NCI-H460 (cell line): ENCODE results near the gene ATG4B. TPM values are rescaled to one million over a fixed set of nuclear protein-coding genes. Genes with fewer than 3 reads are reported as not detected.
A peak's percentile ranks its signal among the peaks of the same experiment; 100 is the strongest.

Experiments used
- DNase-seq: peaks from one replicate; pipeline ENCODE4 v3.0.0-alpha.2; 2016; ENCODE audit warnings: low read depth; ENCODE audit errors: extremely low read depth
- total RNA-seq: library from RNA; depleted of rRNA; stranded (reverse); fragments of >200 nt; shearing (Covaris generic); gene quantifications from 2 replicates; pipeline ENCODE4 v1.2.3, GENCODE V29; 2014

ATG4B gene
- total RNA-seq, 1 experiment from 2014 or later, result 51.2 TPM

DNA sequence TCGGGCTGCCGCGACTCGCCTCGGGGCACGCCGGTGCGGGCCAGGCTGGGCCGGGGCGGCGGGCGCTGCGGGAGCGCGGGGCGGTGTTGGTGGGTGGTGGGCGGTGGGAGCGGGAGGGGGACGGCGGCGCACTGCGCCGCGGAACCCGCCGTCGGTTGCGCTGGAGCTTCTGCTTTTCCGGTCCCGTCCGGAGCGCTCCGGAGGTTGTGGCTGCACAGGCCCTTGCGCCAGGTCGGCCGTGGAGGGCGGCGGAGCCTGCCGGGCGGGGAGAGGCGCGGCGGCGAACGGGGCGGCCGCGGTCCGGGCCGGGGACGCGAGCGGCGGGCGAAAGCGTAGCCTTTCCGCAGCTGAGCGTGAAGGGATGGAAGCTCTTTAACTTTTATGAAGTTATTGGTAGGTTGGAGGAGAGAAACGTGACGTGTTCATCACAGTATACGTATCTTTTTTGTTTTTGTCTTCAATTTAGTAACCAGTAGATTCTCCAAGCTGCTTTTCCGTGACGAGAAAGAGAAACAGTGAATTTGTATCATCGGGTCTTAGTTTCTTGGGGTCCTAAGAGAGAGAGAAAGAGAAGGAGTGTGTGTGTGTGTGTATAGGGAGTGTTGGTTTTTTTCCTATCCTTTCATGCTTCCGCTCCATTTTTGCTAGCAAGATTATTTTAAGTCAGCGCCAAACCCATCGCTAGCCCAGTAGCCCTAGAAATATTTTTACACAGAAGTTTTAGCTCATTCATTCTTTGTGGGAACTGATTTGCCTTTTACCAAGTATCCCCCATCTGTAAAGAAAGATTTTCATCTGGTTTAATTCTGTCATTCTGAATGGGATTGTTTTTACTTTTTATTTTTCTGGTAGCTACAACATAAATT is 535 bp downstream of the ATG4B start:
- no peak for DNase-seq

GRCh38 chr2:241638940-241639339 is 1.4 kb downstream of the ATG4B start:
- no peak for DNase-seq

- DNase-seq, result no peak
Observed at GRCh38 chr2:241639385-241639784, 1.9 kb downstream of the ATG4B start.

DNA sequence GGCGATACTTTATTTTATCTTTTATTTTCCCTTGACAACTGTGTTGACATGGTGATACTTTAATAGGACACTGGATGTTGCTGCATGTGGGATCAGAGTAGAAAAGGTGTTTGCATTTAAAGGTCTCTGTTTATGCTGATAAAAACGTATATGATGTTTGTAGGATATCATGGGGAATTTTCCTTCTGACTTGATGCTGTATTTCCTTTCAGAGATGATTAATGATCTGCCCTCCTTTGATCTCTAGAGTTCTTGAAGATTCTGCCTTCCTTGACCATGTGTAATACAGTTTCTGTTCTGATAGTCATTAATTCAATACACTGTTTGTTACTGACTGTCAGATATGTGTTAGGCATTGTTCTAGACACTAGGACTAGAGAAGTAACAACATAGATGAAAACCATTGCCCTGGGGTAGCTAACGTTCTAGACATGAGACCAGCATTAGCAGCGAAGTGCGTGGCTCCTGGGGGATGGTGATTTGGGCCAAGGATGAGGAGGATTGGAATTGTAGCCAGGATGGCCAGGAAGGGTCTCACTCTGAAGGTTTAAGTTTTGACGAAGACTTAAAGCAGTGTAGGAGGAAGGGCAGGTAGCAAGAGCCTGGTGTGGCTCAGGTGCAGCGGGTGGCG is 2.8 kb downstream of the ATG4B start:
- DNase-seq, result no peak

DNA sequence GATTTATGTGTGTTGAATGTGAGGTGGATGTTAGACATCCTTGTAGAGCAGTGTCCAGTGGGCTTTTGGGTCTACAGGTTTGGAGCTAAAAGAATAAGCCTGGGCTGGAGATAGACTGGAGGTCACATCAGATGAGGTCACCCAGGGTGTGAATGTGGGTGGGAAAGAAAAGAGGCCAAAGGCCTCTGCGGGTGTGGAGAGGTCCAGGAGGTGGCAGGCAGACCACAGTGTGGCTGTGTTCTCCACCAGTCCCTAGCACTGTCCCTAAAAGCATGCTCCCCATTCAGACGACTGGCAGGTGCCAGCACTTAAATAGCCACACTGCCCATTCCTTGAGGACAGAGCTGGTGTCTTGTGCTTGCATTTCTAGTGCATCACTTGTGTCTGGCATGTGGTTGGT is 4.1 kb downstream of the ATG4B start:
- no peak for DNase-seq

DNA sequence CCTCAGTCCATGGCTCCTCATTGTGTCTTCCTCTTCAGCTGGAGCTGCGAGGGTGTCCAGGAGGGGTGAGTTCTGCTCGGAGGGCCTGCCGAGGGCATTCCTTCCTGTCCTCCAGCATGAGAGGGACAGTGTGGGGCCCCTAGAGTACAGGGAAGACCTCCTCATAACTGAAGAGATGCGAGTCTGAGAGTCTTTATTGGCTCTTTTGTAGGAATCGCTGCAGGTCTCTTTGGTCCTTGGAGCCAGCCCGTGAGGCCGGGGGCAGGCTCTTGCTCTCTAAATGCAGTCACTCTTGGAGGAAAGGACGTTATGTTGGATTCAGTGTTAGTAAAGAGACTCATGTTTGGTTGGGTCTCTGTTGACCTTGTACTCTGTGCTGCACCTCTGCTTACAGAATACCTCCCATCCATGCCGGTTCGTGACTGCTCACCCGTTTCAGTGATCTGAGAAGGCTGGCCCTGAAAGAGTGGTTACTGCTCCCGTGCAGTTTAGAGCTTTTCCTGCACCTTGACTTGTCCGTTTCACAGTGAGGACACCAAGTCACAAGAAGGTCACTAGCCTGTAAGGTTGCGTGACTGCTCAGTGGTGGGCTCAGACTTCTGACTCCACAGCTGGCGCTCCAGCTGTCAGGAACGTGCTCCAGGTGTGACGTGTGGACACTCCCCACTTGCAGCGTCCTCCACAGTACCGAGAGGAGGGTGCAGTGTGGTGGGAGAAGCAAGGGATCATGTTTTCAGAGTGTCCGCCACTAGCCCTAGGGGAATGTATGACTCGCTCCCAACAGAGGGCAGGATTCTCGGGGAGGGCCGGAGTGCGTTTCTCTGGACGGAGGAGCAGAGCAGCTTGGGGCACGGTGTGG is 7.8 kb downstream of the ATG4B start:
- DNase-seq, result no peak

DNA sequence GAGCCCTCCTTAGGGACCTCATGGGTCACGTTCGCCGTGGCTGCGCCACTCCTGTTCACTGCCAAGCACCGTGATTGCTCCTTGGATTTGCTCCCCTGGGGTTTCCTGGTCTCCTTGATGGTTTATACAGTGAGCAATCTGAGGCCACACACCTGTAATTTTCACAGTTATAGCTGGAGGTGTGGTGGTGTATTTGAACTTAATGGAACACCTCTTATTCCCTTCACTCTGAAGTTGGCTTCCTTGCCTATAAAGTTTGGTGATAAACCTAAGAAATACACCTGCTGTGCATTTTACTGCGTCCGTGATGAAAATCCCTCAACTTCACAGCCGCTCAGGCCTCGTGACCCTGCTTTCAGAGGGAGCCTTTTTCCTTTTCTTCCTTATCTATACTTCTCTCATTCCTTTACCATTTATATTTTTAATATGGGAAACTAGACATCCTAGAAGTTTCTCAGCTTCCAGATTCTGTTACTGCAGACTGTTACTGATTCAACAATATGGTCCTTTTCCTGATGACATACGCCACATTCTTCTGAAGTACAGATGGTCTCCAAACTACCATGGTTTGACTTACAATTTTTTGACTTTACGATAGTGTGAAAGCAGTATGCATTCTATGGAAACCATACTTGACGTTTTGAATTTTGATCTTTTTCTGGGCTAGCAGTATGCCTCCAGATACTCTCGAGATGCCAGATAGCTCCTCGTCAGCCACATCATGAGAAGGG is 8.6 kb downstream of the ATG4B start:
- DNase-seq, result no peak

DNA sequence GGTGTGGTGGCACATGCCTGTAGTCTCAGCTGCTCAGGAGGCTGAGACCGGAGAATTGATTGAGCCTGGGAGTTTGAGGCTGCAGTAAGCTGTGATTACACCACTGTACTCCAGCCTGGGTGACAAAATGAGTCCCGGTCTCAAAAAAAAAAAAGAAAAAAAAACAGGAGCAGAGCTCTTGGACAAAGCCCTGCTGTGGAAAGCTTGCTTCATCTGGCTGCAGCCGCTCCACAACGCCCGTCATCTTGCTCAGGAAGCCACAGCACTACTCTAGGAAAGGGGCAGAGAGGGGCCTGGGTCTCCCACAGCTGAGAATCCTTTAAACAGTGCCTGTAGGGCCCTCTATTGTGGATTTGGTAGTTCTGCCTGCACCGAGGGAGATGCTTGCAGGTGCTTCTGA is 11.0 kb downstream of the ATG4B start:
- DNase-seq, result no peak

DNA sequence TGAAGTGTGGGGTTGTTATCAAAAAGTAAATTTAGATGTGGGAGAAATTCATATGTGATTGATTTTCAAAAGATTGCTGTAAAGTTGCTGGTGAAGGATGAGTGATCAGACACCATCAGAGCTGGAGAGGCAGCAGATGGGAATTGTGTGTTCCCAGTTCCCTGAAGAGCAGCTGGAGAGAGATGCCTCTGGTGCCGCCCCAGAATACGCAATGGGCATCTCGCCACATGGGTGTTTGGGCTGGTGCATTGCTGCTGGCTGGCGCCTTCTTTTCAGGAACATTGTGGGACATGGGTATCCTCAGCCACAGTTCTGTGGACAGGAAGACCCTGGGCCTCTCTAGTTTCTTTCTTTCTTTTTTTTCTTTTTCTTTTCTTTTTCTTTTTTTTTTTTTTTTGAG is 11.9 kb downstream of the ATG4B start:
- no peak for DNase-seq

DNA sequence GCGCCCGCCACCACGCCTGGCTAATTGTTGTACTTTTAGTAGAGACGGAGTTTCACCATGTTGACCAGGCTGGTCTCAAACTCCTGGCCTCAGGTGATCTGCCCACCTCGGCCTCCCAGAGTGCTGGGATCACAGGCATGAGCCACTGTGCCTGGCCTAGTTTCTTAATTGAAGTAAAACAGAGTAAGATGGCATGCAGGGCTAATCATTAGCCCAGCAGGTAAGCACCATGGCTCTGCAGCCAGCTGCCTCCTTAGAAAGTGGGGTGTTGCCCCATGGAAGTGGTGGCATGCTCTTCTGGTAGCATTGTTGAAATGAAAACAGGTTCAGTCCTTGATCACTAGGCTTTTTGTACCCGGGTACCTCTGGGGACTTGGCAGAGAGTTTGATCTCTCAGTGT is 12.4 kb downstream of the ATG4B start:
- no peak for DNase-seq

DNA sequence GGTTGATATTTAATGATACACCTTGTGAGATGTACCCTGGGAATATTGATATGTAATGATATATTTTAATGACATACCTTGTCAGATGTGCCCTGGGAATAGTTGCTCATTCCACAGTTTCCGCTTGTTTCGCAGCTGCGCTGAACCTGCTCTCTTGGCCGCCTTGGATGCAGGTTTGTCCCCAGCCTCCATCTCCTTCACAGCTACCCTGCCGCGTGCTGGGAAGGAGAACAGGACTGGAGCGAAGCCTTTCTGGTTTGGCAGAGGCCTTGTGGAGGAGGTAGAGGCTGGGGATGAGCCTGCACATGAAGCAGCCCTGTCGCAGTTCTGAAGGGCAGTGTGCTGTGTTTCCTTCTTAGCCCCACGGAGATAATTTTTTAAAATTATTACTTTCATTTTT is 14.6 kb downstream of the ATG4B start:
- no peak for DNase-seq

DNA sequence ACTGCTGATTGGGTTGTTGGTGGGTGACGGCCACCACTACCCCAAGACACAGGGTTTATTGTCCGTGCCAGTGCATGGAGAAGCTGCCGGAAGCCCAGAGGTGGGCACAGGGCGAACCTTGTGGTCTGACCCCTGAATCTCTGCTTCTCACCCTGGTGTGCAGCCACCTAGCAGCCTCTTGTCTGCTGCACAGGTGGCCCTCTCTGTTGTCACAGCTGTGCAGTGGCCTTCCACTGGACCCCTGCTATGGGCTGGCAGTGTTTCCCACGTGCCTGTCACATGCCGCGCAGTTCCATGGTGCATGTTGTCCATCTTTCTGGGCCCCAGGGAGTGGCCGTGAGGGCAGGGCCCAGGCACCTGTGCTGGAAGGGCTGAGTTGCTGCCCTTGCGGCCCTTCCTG is 15.2 kb downstream of the ATG4B start:
- no peak for DNase-seq

- no peak for DNase-seq
Observed at GRCh38 chr2:241653210-241653750, 15.8 kb downstream of the ATG4B start.

GRCh38 chr2:241654551-241654950 is 17.1 kb downstream of the ATG4B start:
- no peak for DNase-seq

- DNase-seq, result no peak
Observed at GRCh38 chr2:241655516-241656189, 18.2 kb downstream of the ATG4B start.

DNA sequence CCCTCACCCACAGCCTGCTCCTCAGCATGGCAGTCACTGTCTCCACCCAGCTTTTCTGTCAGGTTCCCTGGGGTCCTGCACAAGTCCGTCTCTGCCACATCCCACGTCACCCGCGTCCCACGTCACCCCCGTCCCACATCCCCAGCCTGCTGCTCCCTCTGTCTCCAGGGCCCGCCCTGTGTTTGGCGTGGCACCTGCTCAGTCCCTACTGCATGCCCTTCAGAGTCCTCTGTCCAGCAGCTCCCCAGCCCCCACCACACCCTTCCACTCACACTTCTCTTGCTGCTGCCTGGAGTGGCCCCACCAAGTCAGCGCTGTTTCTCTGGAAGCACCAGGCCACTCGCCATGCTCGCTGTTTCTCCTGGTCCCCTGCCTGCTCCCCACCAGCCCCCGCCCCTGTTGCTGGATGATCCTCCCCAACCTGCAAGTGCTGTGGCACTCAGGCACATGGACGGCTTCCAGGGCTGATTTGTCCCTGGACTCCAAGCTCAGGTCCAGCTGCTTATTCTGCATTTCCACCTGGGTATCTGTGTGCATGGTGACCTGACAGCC is 18.8 kb downstream of the ATG4B start:
- DNase-seq, result no peak

GRCh38 chr2:241657786-241658254 is 20.3 kb downstream of the ATG4B start:
- no peak for DNase-seq

GRCh38 chr2:241658296-241658695 is 20.8 kb downstream of the ATG4B start:
- DNase-seq, result no peak

GRCh38 chr2:241659150-241659739 is 21.8 kb downstream of the ATG4B start:
- DNase-seq, result peak; percentile 74
